OCI-LY1 (cell line): ENCODE results near the gene ZNF799.
"Not testable (repeated sequence)": the region's sequence is repeated elsewhere in the genome, so short reads cannot be mapped to it uniquely, and the experiment has no call there.

ENCODE experiments used
- H2AFZ ChIP-seq: fragments of 200-600 bp; sonication (generic), shearing (Covaris generic); 2 replicates; pipeline ENCODE4 v1.6.0; 2014; ENCODE audit warnings: antibody characterized with exemption, mild to moderate bottlenecking, low read length
- H3F3A ChIP-seq: fragments of 200-600 bp; sonication (generic), shearing (Covaris generic); 2 replicates; pipeline ENCODE4 v1.6.0; 2014; ENCODE audit warnings: mild to moderate bottlenecking, antibody characterized with exemption, low read length, moderate library complexity; ENCODE audit not compliant: insufficient read depth
- H3K27ac ChIP-seq: fragments of 200-600 bp; sonication (generic); 2 replicates; pipeline ENCODE4 v1.5.1; 2014; ENCODE audit warnings: low read length, mixed run types, mild to moderate bottlenecking, low read depth; ENCODE audit not compliant: poor library complexity, severe bottlenecking
- H3K27me3 ChIP-seq: fragments of 200-600 bp; sonication (generic); 2 replicates; pipeline ENCODE4 v1.6.0; 2014; ENCODE audit warnings: antibody characterized with exemption, mild to moderate bottlenecking, low read length, moderate library complexity; ENCODE audit not compliant: insufficient read depth
- H3K36me3 ChIP-seq: fragments of 200-600 bp; sonication (generic); 2 replicates; pipeline ENCODE4 v1.6.1; 2014; ENCODE audit warnings: mild to moderate bottlenecking, antibody characterized with exemption, low read length, moderate library complexity, mixed read lengths; ENCODE audit not compliant: insufficient read depth
- H3K4me1 ChIP-seq: fragments of 200-600 bp; sonication (generic); 2 replicates; pipeline ENCODE4 v1.5.1; 2014; ENCODE audit warnings: mild to moderate bottlenecking, low read length, moderate library complexity; ENCODE audit not compliant: insufficient read depth, severe bottlenecking
- H3K4me2 ChIP-seq: fragments of 200-600 bp; sonication (generic), shearing (Covaris generic); 2 replicates; pipeline ENCODE4 v1.6.1; 2014; ENCODE audit warnings: low read length
- H3K4me3 ChIP-seq: fragments of 200-600 bp; sonication (generic); 2 replicates; pipeline ENCODE4 v1.5.1; 2014; ENCODE audit warnings: low read length, low read depth, mild to moderate bottlenecking, mixed read lengths; ENCODE audit not compliant: poor library complexity, severe bottlenecking
- H3K79me2 ChIP-seq: fragments of 200-600 bp; shearing (Covaris generic); 2 replicates; pipeline ENCODE4 v1.6.1; 2016; ENCODE audit warnings: mixed run types, low read length, mixed read lengths; ENCODE audit not compliant: insufficient read depth
- H3K9ac ChIP-seq: fragments of 200-600 bp; sonication (generic), shearing (Covaris generic); 2 replicates; pipeline ENCODE4 v1.6.1; 2014; ENCODE audit warnings: mild to moderate bottlenecking, low read length, mixed read lengths
- H3K9me2 ChIP-seq: fragments of 200-600 bp; sonication (generic), shearing (Covaris generic); 2 replicates; pipeline ENCODE4 v1.6.1; 2014; ENCODE audit warnings: low read depth, mild to moderate bottlenecking, low read length, mixed read lengths
- H3K9me3 ChIP-seq: fragments of 200-600 bp; shearing (Covaris generic); 2 replicates; pipeline ENCODE4 v1.6.1; 2014; ENCODE audit warnings: low read length, mixed read lengths
- H4K20me1 ChIP-seq: fragments of 200-600 bp; sonication (generic), shearing (Covaris generic); 2 replicates; pipeline ENCODE4 v1.6.0; 2016; ENCODE audit warnings: mild to moderate bottlenecking, low read length; ENCODE audit not compliant: insufficient read depth
- EZH2 ChIP-seq: fragments of 200-600 bp; sonication (generic), shearing (Covaris generic); IDR thresholded peaks from 2 replicates; pipeline ENCODE4 v1.8.0; 2017; ENCODE audit warnings: borderline replicate concordance, mixed run types, mild to moderate bottlenecking, antibody characterized with exemption, low read length, moderate library complexity, mixed read lengths
- TF ChIP-seq, protein P1 (sequence below): fragments of 200-600 bp; sonication (generic), shearing (Covaris generic); IDR thresholded peaks from 2 replicates; pipeline ENCODE4 v1.5.1; 2017; ENCODE audit warnings: mild to moderate bottlenecking, antibody characterized with exemption, low read length, moderate library complexity, mixed read lengths

ZNF799 gene

DNA sequence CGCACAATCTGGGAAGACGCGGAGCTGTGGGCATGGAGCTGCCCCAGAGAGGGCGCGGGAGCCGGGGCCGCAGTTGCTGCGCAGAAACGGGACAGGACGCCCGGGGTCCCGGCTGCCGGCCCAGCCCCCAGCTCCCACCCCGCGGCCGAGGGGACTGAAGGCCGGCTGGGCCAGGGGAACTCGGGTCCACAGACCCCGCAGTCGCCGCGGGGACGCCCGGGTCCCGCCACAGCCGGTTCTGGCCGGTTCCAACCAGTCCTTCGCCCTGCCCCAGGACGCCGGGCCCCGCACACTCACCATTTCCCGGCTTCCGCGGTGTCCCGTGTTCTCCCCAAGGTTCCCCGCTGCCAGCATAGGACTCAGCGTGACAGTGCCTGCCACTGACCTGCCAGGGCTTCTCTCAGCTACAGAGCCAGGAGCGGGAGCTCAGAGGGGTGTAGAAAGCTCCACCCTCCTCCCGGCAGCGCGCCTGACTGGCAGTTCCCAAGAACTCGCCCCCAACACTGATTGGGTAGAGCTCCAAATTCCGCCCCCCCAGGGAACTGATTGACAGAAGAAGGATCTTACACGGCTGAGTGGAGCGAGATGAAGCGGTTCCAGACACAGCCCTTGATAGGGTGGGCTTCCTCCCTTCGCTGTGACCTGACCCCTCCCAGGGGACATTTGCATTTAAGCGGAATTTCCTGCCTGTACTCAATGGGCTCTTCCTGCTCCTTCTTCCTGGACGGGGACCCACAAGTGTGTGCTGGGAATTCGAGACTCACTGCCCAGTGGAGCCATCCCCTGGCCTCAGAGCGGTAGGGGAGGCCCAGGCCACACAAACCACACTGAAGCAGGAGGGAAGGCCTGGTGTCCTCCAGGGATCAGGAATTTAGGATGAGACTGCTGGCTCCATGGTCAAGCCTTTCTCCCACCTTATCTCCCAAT, 35.6 kb downstream of the ZNF799 start, which contains the start of gene ZNF442:
ZNF442 (minus strand) TSS at position 448 of the 927 bp plus-strand sequence. CDS start 2,052 bp downstream, outside the sequence.
- no peak for TF ChIP-seq EZH2
- TF ChIP-seq, protein P1, sequence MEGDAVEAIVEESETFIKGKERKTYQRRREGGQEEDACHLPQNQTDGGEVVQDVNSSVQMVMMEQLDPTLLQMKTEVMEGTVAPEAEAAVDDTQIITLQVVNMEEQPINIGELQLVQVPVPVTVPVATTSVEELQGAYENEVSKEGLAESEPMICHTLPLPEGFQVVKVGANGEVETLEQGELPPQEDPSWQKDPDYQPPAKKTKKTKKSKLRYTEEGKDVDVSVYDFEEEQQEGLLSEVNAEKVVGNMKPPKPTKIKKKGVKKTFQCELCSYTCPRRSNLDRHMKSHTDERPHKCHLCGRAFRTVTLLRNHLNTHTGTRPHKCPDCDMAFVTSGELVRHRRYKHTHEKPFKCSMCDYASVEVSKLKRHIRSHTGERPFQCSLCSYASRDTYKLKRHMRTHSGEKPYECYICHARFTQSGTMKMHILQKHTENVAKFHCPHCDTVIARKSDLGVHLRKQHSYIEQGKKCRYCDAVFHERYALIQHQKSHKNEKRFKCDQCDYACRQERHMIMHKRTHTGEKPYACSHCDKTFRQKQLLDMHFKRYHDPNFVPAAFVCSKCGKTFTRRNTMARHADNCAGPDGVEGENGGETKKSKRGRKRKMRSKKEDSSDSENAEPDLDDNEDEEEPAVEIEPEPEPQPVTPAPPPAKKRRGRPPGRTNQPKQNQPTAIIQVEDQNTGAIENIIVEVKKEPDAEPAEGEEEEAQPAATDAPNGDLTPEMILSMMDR, result peak; percentile 21; the same call in 1 of the 2 replicates
- no peaks in the 10 kb centered on the region for H3K79me2 ChIP-seq
- H3F3A ChIP-seq, result no peaks in the 10 kb centered on the region
- peak within 1 kb of the TSS; percentile 75 for H3K4me2 ChIP-seq
- H3K4me1 ChIP-seq, result peaks cover 13% of the 10 kb centered on the region
- no peaks in the 10 kb centered on the region for H3K27me3 ChIP-seq
- H3K4me3 ChIP-seq, result peak within 1 kb of the TSS; percentile 85
- no peaks in the 10 kb centered on the region for H3K36me3 ChIP-seq
- H3K9me3 ChIP-seq, result no peaks in the 10 kb centered on the region
- no peaks in the 10 kb centered on the region for H4K20me1 ChIP-seq
- H3K9me2 ChIP-seq, result no peaks in the 10 kb centered on the region
- peak within 1 kb of the TSS; percentile 64; the same call in 1 of the 2 replicates for H2AFZ ChIP-seq
- peak within 1 kb of the TSS; percentile 84 for H3K9ac ChIP-seq
- no peak within 1 kb of the TSS for H3K27ac ChIP-seq

DNA sequence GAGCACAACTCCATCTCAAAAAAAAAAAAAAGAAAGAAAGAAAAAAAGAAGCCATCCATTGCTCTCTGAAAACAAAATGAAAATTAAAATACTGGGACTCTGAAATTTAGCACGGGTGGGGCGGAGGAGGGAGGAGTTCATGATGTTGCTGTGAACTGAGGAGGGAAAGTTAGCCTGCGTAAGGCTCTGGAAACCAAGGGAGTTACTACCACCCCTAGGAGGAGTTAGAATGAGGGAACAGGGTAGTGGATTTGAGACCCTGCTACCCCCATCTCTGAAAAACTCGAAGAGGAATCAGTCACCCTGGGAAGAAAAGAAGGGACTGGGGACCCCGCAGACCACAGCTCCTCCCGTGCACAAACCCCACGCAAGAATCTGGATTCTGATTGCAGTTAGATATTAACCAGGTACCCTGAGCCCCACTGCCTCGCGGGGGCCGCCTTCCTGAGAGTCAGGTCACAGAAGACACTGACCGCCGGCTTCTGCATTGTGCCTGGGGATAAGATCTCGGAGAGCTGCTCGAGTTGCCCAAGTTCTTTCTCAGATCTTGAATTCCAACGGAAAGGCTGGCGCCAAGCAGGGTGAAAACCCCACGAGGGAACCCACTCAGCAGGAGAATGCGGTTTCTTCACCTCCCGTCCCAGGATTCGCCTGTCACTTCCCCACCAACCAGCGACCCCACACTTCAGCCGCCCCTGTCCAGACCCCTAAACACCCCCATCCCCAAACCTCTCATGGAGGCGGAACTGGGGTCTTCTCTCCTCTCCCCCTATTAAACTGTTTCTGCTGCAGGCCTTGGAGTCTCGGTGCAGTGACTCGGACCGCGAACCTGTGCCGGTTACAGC, 36.5 kb downstream of the ZNF799 start:
- Histone ChIP-seq H3K4me2 (peak overlapping the region; percentile 75), H3K9ac (peak overlapping the region; percentile 84), H3K36me3 (no peaks in the 10 kb centered on the region), H3F3A (no peaks in the 10 kb centered on the region), H3K9me2 (no peaks in the 10 kb centered on the region), H4K20me1 (no peaks in the 10 kb centered on the region), H3K9me3 (no peaks in the 10 kb centered on the region), H3K4me1 (peaks cover 13% of the 10 kb centered on the region), H3K27me3 (no peaks in the 10 kb centered on the region), H3K4me3 (peak overlapping the region; percentile 85), H3K27ac (no peak overlapping the region), H3K79me2 (no peaks in the 10 kb centered on the region), H2AFZ (no peak overlapping the region)
- TF ChIP-seq, protein P1, result no peak
- TF ChIP-seq EZH2, result no peak

DNA sequence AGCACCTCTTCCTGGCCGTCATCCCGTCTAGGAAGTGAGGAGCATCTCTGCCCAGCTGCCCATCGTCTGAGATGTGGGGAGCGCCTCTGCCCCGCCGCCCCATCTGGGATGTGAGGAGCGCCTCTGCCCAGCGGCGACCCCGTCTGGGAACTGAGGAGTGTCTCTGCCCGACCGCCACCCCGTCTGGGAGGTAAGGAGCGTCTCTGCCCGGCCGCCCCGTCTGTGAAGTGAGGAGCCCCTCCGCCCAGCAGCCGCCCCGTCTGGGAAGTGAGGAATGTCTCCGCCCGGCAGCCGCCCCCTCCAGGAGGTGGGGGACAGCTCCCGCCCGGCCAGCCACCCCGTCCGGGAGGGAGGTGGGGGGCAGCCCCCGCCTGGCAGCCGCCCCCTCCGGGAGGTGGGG, 38.8 kb downstream of the ZNF799 start:
- H3F3A ChIP-seq, H2AFZ ChIP-seq, H3K9me3 ChIP-seq, H3K9me2 ChIP-seq, H3K27ac ChIP-seq, H3K4me2 ChIP-seq, H3K79me2 ChIP-seq, H3K27me3 ChIP-seq, H3K36me3 ChIP-seq, H4K20me1 ChIP-seq, H3K4me3 ChIP-seq, H3K9ac ChIP-seq: not testable (repeated sequence)
- H3K4me1 ChIP-seq, result peaks cover 13% of the 10 kb centered on the region
